GM23338 (cell line): ENCODE data around the gene TRMT2A. TPM values are rescaled to one million over a fixed set of nuclear protein-coding genes. Genes with fewer than 3 reads are reported as not detected.

Experiments used
- ATAC-seq: fragments of 200-7000 bp; cut with Tn5 transposase; 3 replicates; pipeline ENCODE4 v1.9.1; 2020
- DNase-seq: peaks from one replicate; pipeline ENCODE4 v3.0.0-alpha.2; 2015; ENCODE audit warnings: low spot score
- H2AFZ ChIP-seq: fragments of 200-600 bp; sonication (generic); 2 replicates; pipeline ENCODE4 v1.8.0; 2016; ENCODE audit warnings: antibody characterized with exemption, mild to moderate bottlenecking, moderate library complexity
- H3F3A ChIP-seq: fragments of 200-600 bp; sonication (generic); replicated peaks from 2 replicates; pipeline ENCODE4 v1.8.0; 2017; ENCODE audit warnings: antibody characterized with exemption, mixed run types, low read depth
- H3K27ac ChIP-seq: fragments of 200-600 bp; sonication (generic); 2 replicates; pipeline ENCODE4 v1.6.1; 2016; ENCODE audit warnings: low read depth
- H3K27me3 ChIP-seq: fragments of 200-600 bp; sonication (generic); 2 replicates; pipeline ENCODE4 v1.8.0; 2016; ENCODE audit warnings: mild to moderate bottlenecking, mixed run types, moderate library complexity; ENCODE audit not compliant: insufficient read depth
- H3K36me3 ChIP-seq: fragments of 200-600 bp; sonication (generic); 2 replicates; pipeline ENCODE4 v1.8.0; 2016; ENCODE audit warnings: mild to moderate bottlenecking; ENCODE audit not compliant: insufficient read depth
- H3K4me1 ChIP-seq: fragments of 200-600 bp; sonication (generic); 2 replicates; pipeline ENCODE4 v1.8.0; 2016; ENCODE audit warnings: mild to moderate bottlenecking, moderate library complexity; ENCODE audit not compliant: insufficient read depth
- H3K4me2 ChIP-seq: fragments of 200-600 bp; sonication (generic); 2 replicates; pipeline ENCODE4 v1.7.1; 2017; ENCODE audit warnings: mixed run types
- H3K4me3 ChIP-seq: fragments of 200-600 bp; sonication (generic); 2 replicates; pipeline ENCODE4 v1.6.1; 2016; ENCODE audit warnings: mixed run types
- H3K79me2 ChIP-seq: fragments of 200-600 bp; sonication (generic); replicated peaks from 2 replicates; pipeline ENCODE4 v1.8.0; 2017; ENCODE audit warnings: mild to moderate bottlenecking; ENCODE audit not compliant: insufficient read depth
- H3K9me2 ChIP-seq: fragments of 200-600 bp; sonication (generic); 2 replicates; pipeline ENCODE4 v1.8.0; 2017; ENCODE audit not compliant: insufficient read depth
- H4K20me1 ChIP-seq: fragments of 200-600 bp; sonication (generic); replicated peaks from 2 replicates; pipeline ENCODE4 v1.8.0; 2017; ENCODE audit warnings: mild to moderate bottlenecking; ENCODE audit not compliant: insufficient read depth
- H3K27ac Mint-ChIP-seq: 2 replicates; pipeline ENCODE4 v1.8.0; 2020; ENCODE audit warnings: inconsistent platforms, mild to moderate bottlenecking, moderate library complexity, mixed read lengths
- H3K27me3 Mint-ChIP-seq: 3 replicates; pipeline ENCODE4 v1.8.0; 2022; ENCODE audit warnings: low read depth, mild to moderate bottlenecking, moderate library complexity, mixed read lengths, inconsistent platforms; ENCODE audit not compliant: insufficient read depth, poor library complexity
- H3K36me3 Mint-ChIP-seq: 3 replicates; pipeline ENCODE4 v1.8.0; 2021; ENCODE audit warnings: low read depth, mild to moderate bottlenecking, inconsistent platforms, moderate library complexity, mixed read lengths
- H3K4me1 Mint-ChIP-seq: 3 replicates; pipeline ENCODE4 v1.8.0; 2020; ENCODE audit warnings: mild to moderate bottlenecking, inconsistent platforms, mixed read lengths
- H3K4me3 Mint-ChIP-seq: 3 replicates; pipeline ENCODE4 v1.8.0; 2021; ENCODE audit warnings: moderate library complexity, mild to moderate bottlenecking, inconsistent platforms, mixed read lengths
- H3K9me3 Mint-ChIP-seq: 3 replicates; pipeline ENCODE4 v1.8.0; 2020; ENCODE audit warnings: moderate library complexity, mild to moderate bottlenecking, inconsistent platforms, mixed read lengths
- CTCF ChIP-seq, 2 experiments: fragments of 200-600 bp in 1 of 2; sonication (generic) in 1 of 2; conservative IDR thresholded peaks; 2 replicates each; pipeline versions ENCODE4 v1.5.1 to v1.6.1; 2016 to 2017; ENCODE audit warnings: antibody characterized with exemption in 2 of 2, low read depth in 2 of 2, mild to moderate bottlenecking in 2 of 2, moderate library complexity in 1 of 2
- ETS1 ChIP-seq: IDR thresholded peaks from 2 replicates; pipeline ENCODE4 v1.6.1; 2016; ENCODE audit warnings: antibody characterized with exemption
- EZH2 ChIP-seq: fragments of 200-600 bp; sonication (generic); IDR thresholded peaks from one replicate; pipeline ENCODE4 v1.8.0; 2017; ENCODE audit warnings: antibody characterized with exemption, mild to moderate bottlenecking, low read depth; ENCODE audit not compliant: unreplicated experiment
- EZH2phosphoT487 ChIP-seq: fragments of 200-600 bp; sonication (generic); IDR thresholded peaks from one replicate; pipeline ENCODE4 v1.8.1; 2018; ENCODE audit warnings: antibody characterized with exemption; ENCODE audit not compliant: unreplicated experiment
- JUNB ChIP-seq: IDR thresholded peaks from one replicate; pipeline ENCODE4 v1.6.1; 2016; ENCODE audit warnings: antibody characterized with exemption; ENCODE audit not compliant: unreplicated experiment
- POLR2AphosphoS5 ChIP-seq: IDR thresholded peaks from 2 replicates; pipeline ENCODE4 v1.6.1; 2016; ENCODE audit warnings: antibody characterized with exemption, low read depth
- ZNF114 ChIP-seq: fragments of 250-450 bp; sonication (Bioruptor Pico); IDR thresholded peaks from 2 replicates; pipeline ENCODE4 v1.5.0; 2020; ENCODE audit warnings: mild to moderate bottlenecking, moderate library complexity
- ZNF331 ChIP-seq: fragments of 250-450 bp; sonication (Bioruptor Pico); IDR thresholded peaks from 2 replicates; pipeline ENCODE4 v1.5.0; 2020; ENCODE audit warnings: low read depth, mild to moderate bottlenecking, moderate library complexity
- polyA plus RNA-seq: library from polyadenylated mRNA; unstranded; fragments of >200 nt; fragmentation: Nextera tagmentation; extraction: Ambion mirVana; gene quantifications from 2 replicates; pipeline ENCODE4 v1.2.1, GENCODE V29; 2016
- total RNA-seq: library from RNA; depleted of rRNA; stranded (reverse); fragments of >200 nt; shearing (Covaris generic); gene quantifications from 2 replicates; pipeline ENCODE4 v1.2.3, GENCODE V29; 2014
- TF ChIP-seq, protein P1 (sequence below): fragments of 250-450 bp; sonication (Bioruptor Pico); IDR thresholded peaks from 2 replicates; pipeline ENCODE4 v1.5.0; 2020; ENCODE audit warnings: mild to moderate bottlenecking, moderate library complexity

Gene TRMT2A
- total and polyA plus RNA-seq, 2 experiments from 2014 or later, result 41.3 to 61.3 TPM

- TF ChIP-seq ZNF331 (CRISPR knock-in tag), result no peak
- peaks cover 35% of the 10 kb centered on the region for H3K79me2 ChIP-seq
Observed at GRCh38 chr22:20133930-20134549, 17.0 kb upstream of the TRMT2A start.

GRCh38 chr22:20132686-20133246 lies 15.7 kb upstream of the TRMT2A start:
- peak overlapping the region; percentile 66 for H3K4me3 Mint-ChIP-seq
- ATAC-seq, result no peak
- H3F3A ChIP-seq, result peaks cover 25% of the 10 kb centered on the region
- H3K36me3 ChIP-seq, result no peaks in the 10 kb centered on the region
- no peaks in the 10 kb centered on the region for H3K9me2 ChIP-seq
- no peak overlapping the region for H3K27ac ChIP-seq
- H3K4me1 Mint-ChIP-seq, result peaks cover 2% of the 10 kb centered on the region; the same call in 1 of the 3 replicates
- H3K27me3 ChIP-seq, result no peaks in the 10 kb centered on the region
- H3K4me2 ChIP-seq, result peak overlapping the region; percentile 81
- H3K27me3 Mint-ChIP-seq, result peaks cover 15% of the 10 kb centered on the region
- H3K4me1 ChIP-seq, result no peaks in the 10 kb centered on the region; the same call in 1 of the 2 replicates
- no peaks in the 10 kb centered on the region for H3K9me3 Mint-ChIP-seq
- TF ChIP-seq EZH2phosphoT487, result no peak
- TF ChIP-seq CTCF (conservative IDR thresholded peaks at IDR 0.05; ENCODE audit: low read depth in 2 of 2), result no peak
- TF ChIP-seq JUNB, result no peak
- no peak for TF ChIP-seq ZNF114 (CRISPR knock-in tag)
- no peak for TF ChIP-seq ZNF331 (CRISPR knock-in tag)
- TF ChIP-seq, protein P1, sequence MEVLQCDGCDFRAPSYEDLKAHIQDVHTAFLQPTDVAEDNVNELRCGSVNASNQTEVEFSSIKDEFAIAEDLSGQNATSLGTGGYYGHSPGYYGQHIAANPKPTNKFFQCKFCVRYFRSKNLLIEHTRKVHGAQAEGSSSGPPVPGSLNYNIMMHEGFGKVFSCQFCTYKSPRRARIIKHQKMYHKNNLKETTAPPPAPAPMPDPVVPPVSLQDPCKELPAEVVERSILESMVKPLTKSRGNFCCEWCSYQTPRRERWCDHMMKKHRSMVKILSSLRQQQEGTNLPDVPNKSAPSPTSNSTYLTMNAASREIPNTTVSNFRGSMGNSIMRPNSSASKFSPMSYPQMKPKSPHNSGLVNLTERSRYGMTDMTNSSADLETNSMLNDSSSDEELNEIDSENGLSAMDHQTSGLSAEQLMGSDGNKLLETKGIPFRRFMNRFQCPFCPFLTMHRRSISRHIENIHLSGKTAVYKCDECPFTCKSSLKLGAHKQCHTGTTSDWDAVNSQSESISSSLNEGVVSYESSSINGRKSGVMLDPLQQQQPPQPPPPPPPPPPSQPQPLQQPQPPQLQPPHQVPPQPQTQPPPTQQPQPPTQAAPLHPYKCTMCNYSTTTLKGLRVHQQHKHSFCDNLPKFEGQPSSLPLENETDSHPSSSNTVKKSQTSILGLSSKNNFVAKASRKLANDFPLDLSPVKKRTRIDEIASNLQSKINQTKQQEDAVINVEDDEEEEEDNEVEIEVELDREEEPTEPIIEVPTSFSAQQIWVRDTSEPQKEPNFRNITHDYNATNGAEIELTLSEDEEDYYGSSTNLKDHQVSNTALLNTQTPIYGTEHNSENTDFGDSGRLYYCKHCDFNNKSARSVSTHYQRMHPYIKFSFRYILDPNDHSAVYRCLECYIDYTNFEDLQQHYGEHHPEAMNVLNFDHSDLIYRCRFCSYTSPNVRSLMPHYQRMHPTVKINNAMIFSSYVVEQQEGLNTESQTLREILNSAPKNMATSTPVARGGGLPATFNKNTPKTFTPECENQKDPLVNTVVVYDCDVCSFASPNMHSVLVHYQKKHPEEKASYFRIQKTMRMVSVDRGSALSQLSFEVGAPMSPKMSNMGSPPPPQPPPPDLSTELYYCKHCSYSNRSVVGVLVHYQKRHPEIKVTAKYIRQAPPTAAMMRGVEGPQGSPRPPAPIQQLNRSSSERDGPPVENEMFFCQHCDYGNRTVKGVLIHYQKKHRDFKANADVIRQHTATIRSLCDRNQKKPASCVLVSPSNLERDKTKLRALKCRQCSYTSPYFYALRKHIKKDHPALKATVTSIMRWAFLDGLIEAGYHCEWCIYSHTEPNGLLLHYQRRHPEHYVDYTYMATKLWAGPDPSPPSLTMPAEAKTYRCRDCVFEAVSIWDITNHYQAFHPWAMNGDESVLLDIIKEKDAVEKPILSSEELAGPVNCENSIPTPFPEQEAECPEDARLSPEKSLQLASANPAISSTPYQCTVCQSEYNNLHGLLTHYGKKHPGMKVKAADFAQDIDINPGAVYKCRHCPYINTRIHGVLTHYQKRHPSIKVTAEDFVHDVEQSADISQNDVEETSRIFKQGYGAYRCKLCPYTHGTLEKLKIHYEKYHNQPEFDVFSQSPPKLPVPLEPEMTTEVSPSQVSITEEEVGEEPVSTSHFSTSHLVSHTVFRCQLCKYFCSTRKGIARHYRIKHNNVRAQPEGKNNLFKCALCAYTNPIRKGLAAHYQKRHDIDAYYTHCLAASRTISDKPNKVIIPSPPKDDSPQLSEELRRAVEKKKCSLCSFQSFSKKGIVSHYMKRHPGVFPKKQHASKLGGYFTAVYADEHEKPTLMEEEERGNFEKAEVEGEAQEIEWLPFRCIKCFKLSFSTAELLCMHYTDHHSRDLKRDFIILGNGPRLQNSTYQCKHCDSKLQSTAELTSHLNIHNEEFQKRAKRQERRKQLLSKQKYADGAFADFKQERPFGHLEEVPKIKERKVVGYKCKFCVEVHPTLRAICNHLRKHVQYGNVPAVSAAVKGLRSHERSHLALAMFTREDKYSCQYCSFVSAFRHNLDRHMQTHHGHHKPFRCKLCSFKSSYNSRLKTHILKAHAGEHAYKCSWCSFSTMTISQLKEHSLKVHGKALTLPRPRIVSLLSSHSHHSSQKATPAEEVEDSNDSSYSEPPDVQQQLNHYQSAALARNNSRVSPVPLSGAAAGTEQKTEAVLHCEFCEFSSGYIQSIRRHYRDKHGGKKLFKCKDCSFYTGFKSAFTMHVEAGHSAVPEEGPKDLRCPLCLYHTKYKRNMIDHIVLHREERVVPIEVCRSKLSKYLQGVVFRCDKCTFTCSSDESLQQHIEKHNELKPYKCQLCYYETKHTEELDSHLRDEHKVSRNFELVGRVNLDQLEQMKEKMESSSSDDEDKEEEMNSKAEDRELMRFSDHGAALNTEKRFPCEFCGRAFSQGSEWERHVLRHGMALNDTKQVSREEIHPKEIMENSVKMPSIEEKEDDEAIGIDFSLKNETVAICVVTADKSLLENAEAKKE, result no peak
- TF ChIP-seq POLR2AphosphoS5, result no peak
- no peak for TF ChIP-seq EZH2
- TF ChIP-seq ETS1, result no peak
- peaks cover 8% of the 10 kb centered on the region for H3K36me3 Mint-ChIP-seq
- no peak overlapping the region for H3K27ac Mint-ChIP-seq
- no peaks in the 10 kb centered on the region; the same call in 1 of the 2 replicates for H4K20me1 ChIP-seq
- peaks cover 35% of the 10 kb centered on the region for H3K79me2 ChIP-seq
- DNase-seq, result no peak
- peak overlapping the region; percentile 65 for H3K4me3 ChIP-seq
- H2AFZ ChIP-seq, result no peak overlapping the region

More at GRCh38 chr22:20133930-20134549, 17.0 kb upstream of the TRMT2A start:
- Histone ChIP-seq H3F3A (peaks cover 13% of the 10 kb centered on the region; the same call in 1 of the 2 replicates), H2AFZ (no peak overlapping the region), H3K27ac (no peak overlapping the region), H4K20me1 (no peaks in the 10 kb centered on the region; the same call in 1 of the 2 replicates), H3K4me2 (no peak overlapping the region), H3K4me3 (no peak overlapping the region), H3K9me2 (no peaks in the 10 kb centered on the region), H3K4me1 (no peaks in the 10 kb centered on the region; the same call in 1 of the 2 replicates), H3K36me3 (no peaks in the 10 kb centered on the region), H3K27me3 (no peaks in the 10 kb centered on the region)
- H3K4me3 Mint-ChIP-seq, result peak overlapping the region; percentile 36; the same call in 2 of the 3 replicates
- DNase-seq (no peak), ATAC-seq (no peak)
- H3K4me1 Mint-ChIP-seq, result peaks cover 2% of the 10 kb centered on the region; the same call in 1 of the 3 replicates
- H3K27ac Mint-ChIP-seq, result no peak overlapping the region
- peaks cover 14% of the 10 kb centered on the region for H3K27me3 Mint-ChIP-seq
- H3K36me3 Mint-ChIP-seq, result no peaks in the 10 kb centered on the region
- no peaks in the 10 kb centered on the region for H3K9me3 Mint-ChIP-seq
